GM10266 (cell line): Measurements from ENCODE around the gene RANBP9.

Experiments used
- DNase-seq: peaks from one replicate; pipeline ENCODE4 v3.0.0; 2012; ENCODE audit errors: extremely low spot score
- CTCF ChIP-seq: IDR thresholded peaks from 2 replicates; pipeline ENCODE4 v1.5.1; 2012; ENCODE audit warnings: mild to moderate bottlenecking, low read depth; ENCODE audit not compliant: control insufficient read depth, insufficient read depth; ENCODE audit errors: missing control alignments

Gene RANBP9

GRCh38 chr6:13624871-13625288, 86.8 kb downstream of the RANBP9 start:
- TF ChIP-seq CTCF: peak; percentile 44
- DNase-seq: peak; percentile 44

- DNase-seq: no peak
- TF ChIP-seq CTCF: no peak
Measured at GRCh38 chr6:13617066-13617465, 94.6 kb downstream of the RANBP9 start.

GRCh38 chr6:13615792-13616120, 95.9 kb downstream of the RANBP9 start:
- peak; percentile 18 for DNase-seq
- no peak for TF ChIP-seq CTCF

GRCh38 chr6:13614926-13615791, 96.5 kb downstream of the RANBP9 start, which contains the start of gene NOL7:
TSS of gene NOL7 (plus strand) at chr6:13615335. CDS start at chr6:13615359, 24 bp downstream.
- DNase-seq: peak; percentile 97
- peak; percentile 96 for TF ChIP-seq CTCF

- no peak for DNase-seq
Measured at GRCh38 chr6:13614126-13614925, 97.3 kb downstream of the RANBP9 start.

GRCh38 chr6:13613029-13613594, 98.5 kb downstream of the RANBP9 start:
- TF ChIP-seq CTCF: no peak
- DNase-seq: no peak

More at GRCh38 chr6:13614126-13614925, 97.3 kb downstream of the RANBP9 start:
- TF ChIP-seq CTCF: no peak

- no peak for DNase-seq
- no peak for TF ChIP-seq CTCF
Measured at GRCh38 chr6:13611715-13612114, 99.9 kb downstream of the RANBP9 start.
